K562 (cell line): ENCODE results near the gene SLC11A1. TPM values are rescaled to one million over a fixed set of nuclear protein-coding genes. Genes with fewer than 3 reads are reported as not detected.

ENCODE experiments used
- AFF1 ChIP-seq, 2 experiments: fragments of 450-650 bp; IDR thresholded peaks; 2 replicates each; pipeline ENCODE4 v1.6.1; 2018; ENCODE audit warnings: mild to moderate bottlenecking in 2 of 2, low read depth in 1 of 2; ENCODE audit not compliant: partially characterized antibody in 2 of 2
- DEAF1 ChIP-seq: fragments of 450-650 bp; formaldehyde crosslinking; IDR thresholded peaks from 2 replicates; pipeline ENCODE4 v1.4.0; 2020; ENCODE audit warnings: mild to moderate bottlenecking, moderate library complexity
- POLR2AphosphoS5 ChIP-seq: IDR thresholded peaks from 2 replicates; pipeline ENCODE4 v1.6.1; 2011; ENCODE audit warnings: mild to moderate bottlenecking, low read depth, low read length, moderate library complexity; ENCODE audit not compliant: control insufficient read depth, insufficient read depth
- POLR3A ChIP-seq: IDR thresholded peaks from 2 replicates; pipeline ENCODE4 v1.6.1; 2011; ENCODE audit warnings: borderline replicate concordance, mild to moderate bottlenecking, moderate library complexity; ENCODE audit not compliant: insufficient read length, insufficient read depth; ENCODE audit errors: extremely low read depth
- ZBTB7A ChIP-seq: IDR thresholded peaks from 2 replicates; pipeline ENCODE4 v1.6.1; 2011; ENCODE audit warnings: low read depth, mild to moderate bottlenecking, low read length, moderate library complexity, borderline replicate concordance; ENCODE audit not compliant: control insufficient read depth
- polyA plus RNA-seq, 8 experiments: library from polyadenylated mRNA; depleted of rRNA in 4 of 8; stranded (reverse) in 5 of 8; unstranded in 3 of 8; fragments of >200 nt; fragmentation: Nextera tagmentation in 2 of 8; fragmentation: Illumina TruSeq in 1 of 8; extraction: Ambion mirVana in 2 of 8; extraction: Trizol in 1 of 8; gene quantifications; 2 replicates each; pipeline versions ENCODE4 v1.2.1 to v1.2.3, GENCODE V29; 2011 to 2014; ENCODE audit warnings: inconsistent platforms in 1 of 8, missing spikeins in 1 of 8
- total RNA-seq, 7 experiments: library from RNA; depleted of rRNA in 6 of 7; stranded (reverse); fragments of >200 nt in 6 of 7; fragmentation: Illumina TruSeq in 2 of 7; extraction: Trizol in 2 of 7; gene quantifications; 2 replicates each; pipeline versions ENCODE4 v1.2.1 to v1.2.3, GENCODE V29; 2011 to 2021; ENCODE audit warnings: low replicate concordance in 1 of 7

SLC11A1 gene
- total and polyA plus RNA-seq, 9 of the 15 experiments (the other 6 are each of a cell fraction or from before 2014, with no cell fraction given): 0.35 to 1.6 (median 0.65) TPM

GRCh38 chr2:218378053-218378452 lies 4.0 kb upstream of the SLC11A1 start (continued):
- TF ChIP-seq AFF1 (IDR thresholded peaks at IDR 0.05; ENCODE audit: low read depth in 1 of 2, partially characterized antibody in 2 of 2): no peak
- no peak for TF ChIP-seq POLR3A
- no peak for TF ChIP-seq ZBTB7A
- no peak for TF ChIP-seq POLR2AphosphoS5
- TF ChIP-seq DEAF1 (CRISPR knock-in tag): no peak
